ENCODE data around the gene RUNX2. TPM values are rescaled to one million over a fixed set of nuclear protein-coding genes. Genes with fewer than 3 reads are reported as not detected.

The RUNX2 gene
- total and polyA plus RNA-seq, 9 of the 15 experiments (the other 6 are each of a cell fraction or from before 2014, with no cell fraction given): 0.29 to 1.00 (median 0.43) TPM

- POLR2A ChIA-PET: no interaction called here
- Histone ChIP-seq H2AFZ (ENCODE audit: low read depth, low read length) (no peak overlapping the region), H3K9me1 (ENCODE audit: control insufficient read depth, insufficient read depth, low read length) (no peaks in the 10 kb centered on the region), H3K27ac (ENCODE audit: extremely low read depth, low read depth, low read length) (no peak overlapping the region), H3K36me3 (ENCODE audit: control insufficient read depth, insufficient read depth, low read length) (no peaks in the 10 kb centered on the region), H3K9me3 (replicated peaks; ENCODE audit: control insufficient read depth, insufficient read depth, low read depth, low read length) (no peaks in the 10 kb centered on the region), H3K4me3 (no peak overlapping the region), H3K4me1 (replicated peaks in 1 of 2; ENCODE audit: control insufficient read depth in 2 of 2, insufficient read depth in 2 of 2, low read length in 2 of 2) (no peaks in the 10 kb centered on the region), H4K20me1 (replicated peaks; ENCODE audit: control insufficient read depth, insufficient read depth, low read length) (no peaks in the 10 kb centered on the region), H3K27me3 (ENCODE audit: control insufficient read depth in 2 of 2, insufficient read depth in 2 of 2, low read length in 2 of 2) (no peaks in the 10 kb centered on the region; a peak in 1 of 5 replicates), H3K9ac (ENCODE audit: insufficient read depth in 1 of 2, low read depth in 2 of 2, low read length in 2 of 2) (no peak overlapping the region), H3K4me2 (ENCODE audit: insufficient read depth, low read length) (no peak overlapping the region), H3K79me2 (ENCODE audit: control insufficient read depth, insufficient read depth, low read length) (no peaks in the 10 kb centered on the region)
- FAIRE-seq (no peak), DNase-seq (ENCODE audit: extremely low read depth in 1 of 4, low spot score in 3 of 4) (peak in 1 of 4 experiments; percentile 16), ATAC-seq (no peak)
- TF ChIP-seq CCNT2 (IDR thresholded peaks at IDR 0.05; ENCODE audit: borderline replicate concordance, extremely low read depth, insufficient read length, low read depth, low read length): no peak
- TF ChIP-seq EP400 (IDR thresholded peaks at IDR 0.05): no peak
- TF ChIP-seq, protein P1, sequence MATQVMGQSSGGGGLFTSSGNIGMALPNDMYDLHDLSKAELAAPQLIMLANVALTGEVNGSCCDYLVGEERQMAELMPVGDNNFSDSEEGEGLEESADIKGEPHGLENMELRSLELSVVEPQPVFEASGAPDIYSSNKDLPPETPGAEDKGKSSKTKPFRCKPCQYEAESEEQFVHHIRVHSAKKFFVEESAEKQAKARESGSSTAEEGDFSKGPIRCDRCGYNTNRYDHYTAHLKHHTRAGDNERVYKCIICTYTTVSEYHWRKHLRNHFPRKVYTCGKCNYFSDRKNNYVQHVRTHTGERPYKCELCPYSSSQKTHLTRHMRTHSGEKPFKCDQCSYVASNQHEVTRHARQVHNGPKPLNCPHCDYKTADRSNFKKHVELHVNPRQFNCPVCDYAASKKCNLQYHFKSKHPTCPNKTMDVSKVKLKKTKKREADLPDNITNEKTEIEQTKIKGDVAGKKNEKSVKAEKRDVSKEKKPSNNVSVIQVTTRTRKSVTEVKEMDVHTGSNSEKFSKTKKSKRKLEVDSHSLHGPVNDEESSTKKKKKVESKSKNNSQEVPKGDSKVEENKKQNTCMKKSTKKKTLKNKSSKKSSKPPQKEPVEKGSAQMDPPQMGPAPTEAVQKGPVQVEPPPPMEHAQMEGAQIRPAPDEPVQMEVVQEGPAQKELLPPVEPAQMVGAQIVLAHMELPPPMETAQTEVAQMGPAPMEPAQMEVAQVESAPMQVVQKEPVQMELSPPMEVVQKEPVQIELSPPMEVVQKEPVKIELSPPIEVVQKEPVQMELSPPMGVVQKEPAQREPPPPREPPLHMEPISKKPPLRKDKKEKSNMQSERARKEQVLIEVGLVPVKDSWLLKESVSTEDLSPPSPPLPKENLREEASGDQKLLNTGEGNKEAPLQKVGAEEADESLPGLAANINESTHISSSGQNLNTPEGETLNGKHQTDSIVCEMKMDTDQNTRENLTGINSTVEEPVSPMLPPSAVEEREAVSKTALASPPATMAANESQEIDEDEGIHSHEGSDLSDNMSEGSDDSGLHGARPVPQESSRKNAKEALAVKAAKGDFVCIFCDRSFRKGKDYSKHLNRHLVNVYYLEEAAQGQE (IDR thresholded peaks at IDR 0.05; ENCODE audit: borderline replicate concordance): peak; percentile 32
- TF ChIP-seq, protein P1 (CRISPR knock-in tag; IDR thresholded peaks at IDR 0.05; ENCODE audit: low read depth): no peak
- TF ChIP-seq U2AF1 (optimal IDR thresholded peaks at IDR 0.05; ENCODE audit: low read depth, low read length): no peak
- no peak for TF ChIP-seq BRF1 (IDR thresholded peaks at IDR 0.05; ENCODE audit: borderline replicate concordance, extremely low read depth, insufficient read length)
- no peak for TF ChIP-seq ZBTB1 (CRISPR knock-in tag; IDR thresholded peaks at IDR 0.05; ENCODE audit: borderline replicate concordance, low read depth)
- no peak for TF ChIP-seq MCM7 (IDR thresholded peaks at IDR 0.05)
- intact Hi-C loops (cut with micrococcal nuclease) (no loop called here), in situ Hi-C loops (cut with MboI) (no loop called here)
- WGBS (ENCODE audit: insufficient coverage, low coverage, missing lambda C conversion rate): 50% methylated on average over 5 of the region's 5 CpGs
- CTCF ChIA-PET (ENCODE audit: low intra/inter-chr PET ratio): interaction anchor here (0.7 kb wide), 1 partner anchor 688 kb away, joined by 3 read pairs; no protein-coding TSS in a partner anchor
- no TSS peak for BruUV-seq (replicated peaks)
Observed at GRCh38 chr6:45514454-45515230, 186.5 kb downstream of the RUNX2 start.

All from K562 (cell line).